ENCODE results near the gene CCDC179.
A peak's percentile ranks its signal among the peaks of the same experiment; 100 is the strongest.

Gene CCDC179

DNA sequence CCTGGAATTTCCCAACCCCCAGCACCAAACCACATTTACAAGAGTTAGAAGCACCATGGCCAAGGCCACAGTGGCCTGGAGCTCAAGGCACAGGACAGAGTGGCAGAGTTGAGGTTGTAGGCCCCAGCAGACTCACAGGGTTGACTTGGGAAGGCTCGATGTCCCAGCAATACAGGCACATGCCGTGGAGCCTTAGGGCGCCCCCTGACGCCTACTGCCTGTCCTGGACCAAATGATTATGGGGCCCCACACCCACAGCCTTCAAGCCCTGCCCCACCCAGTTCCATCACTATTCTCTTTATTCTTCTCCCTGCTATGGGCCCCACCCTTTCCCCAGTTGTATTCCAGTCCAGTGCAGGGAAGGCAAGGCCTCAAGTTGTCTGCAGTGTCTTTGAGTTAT lies at the start of gene CCDC179:
CCDC179 (minus strand) TSS at position 234 of the 400 bp plus-strand sequence; CDS start at position 181, 53 bp downstream.
- no peak for DNase-seq

DNA sequence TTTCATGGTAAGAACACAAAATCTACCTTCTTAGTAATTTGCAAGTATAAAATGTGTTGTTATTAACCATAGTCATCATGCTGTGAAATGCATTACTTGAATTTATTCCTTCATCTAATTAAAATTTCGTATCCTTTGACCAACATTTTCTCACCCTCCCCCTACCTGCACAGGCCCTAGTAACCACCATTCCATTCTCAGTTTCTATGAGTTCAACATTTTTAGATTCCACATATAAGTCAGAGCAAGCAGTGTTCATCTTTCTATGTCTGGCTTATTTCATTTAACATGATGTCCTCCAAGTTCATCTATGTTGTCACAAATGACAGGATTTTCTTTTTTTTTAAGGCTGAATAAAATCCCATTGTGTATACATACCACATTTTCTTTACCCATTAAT lies 43.5 kb upstream of the CCDC179 start:
- no peak for DNase-seq

GRCh38 chr11:22901603-22902002 lies 41.3 kb upstream of the CCDC179 start:
- DNase-seq: no peak

GRCh38 chr11:22900764-22901486 lies 40.7 kb upstream of the CCDC179 start:
- DNase-seq: no peak

GRCh38 chr11:22898036-22898435 lies 37.8 kb upstream of the CCDC179 start:
- DNase-seq: no peak

- no peak for DNase-seq
Observed at GRCh38 chr11:22890227-22890626, 30.0 kb upstream of the CCDC179 start.

DNA sequence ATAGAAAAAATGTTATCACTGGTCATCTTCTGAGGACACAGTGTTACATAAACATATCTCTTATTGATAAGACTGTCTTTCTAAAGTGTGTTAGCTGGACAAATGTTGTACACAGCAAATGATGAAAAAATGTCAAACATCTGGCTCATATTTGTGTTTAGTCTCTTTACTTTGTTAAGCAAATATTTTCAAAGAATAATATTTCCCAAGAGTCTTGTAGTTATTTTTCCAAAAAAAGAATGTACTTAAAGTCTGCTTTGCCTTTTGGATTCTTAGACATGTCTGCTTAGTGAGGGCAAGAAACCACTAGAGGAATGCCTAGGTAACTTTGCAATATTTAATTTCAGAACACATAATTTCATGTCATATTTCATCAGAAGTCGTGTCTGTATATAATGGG lies 23.9 kb upstream of the CCDC179 start:
- DNase-seq: no peak

DNA sequence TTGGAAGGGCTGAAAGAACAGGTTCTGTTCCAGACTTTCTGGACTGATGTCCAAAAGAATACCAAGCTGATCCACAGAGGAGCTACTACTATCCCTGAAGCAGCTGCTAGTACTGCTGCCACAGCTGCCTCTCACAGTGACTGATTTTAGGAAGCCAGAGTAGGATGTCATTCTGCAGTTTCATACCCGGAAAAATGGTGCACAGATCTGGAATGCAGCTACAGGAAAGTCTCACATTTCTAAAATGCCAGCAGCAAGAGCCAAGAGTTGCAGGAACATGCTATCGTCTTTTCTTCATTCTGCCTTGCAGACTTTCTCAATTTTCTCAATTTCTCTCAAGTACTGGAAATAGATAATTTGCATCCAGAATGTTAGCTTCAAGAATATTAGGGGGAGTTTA lies 19.4 kb upstream of the CCDC179 start:
- DNase-seq: no peak

- DNase-seq: no peak
Observed at GRCh38 chr11:22878604-22879003, 18.3 kb upstream of the CCDC179 start.

GRCh38 chr11:22878039-22878438 lies 17.8 kb upstream of the CCDC179 start:
- no peak for DNase-seq

- peak; percentile 86 for DNase-seq
Observed at GRCh38 chr11:22875869-22876473, 15.7 kb upstream of the CCDC179 start.

- no peak for DNase-seq
Observed at GRCh38 chr11:22869325-22869724, 9.1 kb upstream of the CCDC179 start.

DNA sequence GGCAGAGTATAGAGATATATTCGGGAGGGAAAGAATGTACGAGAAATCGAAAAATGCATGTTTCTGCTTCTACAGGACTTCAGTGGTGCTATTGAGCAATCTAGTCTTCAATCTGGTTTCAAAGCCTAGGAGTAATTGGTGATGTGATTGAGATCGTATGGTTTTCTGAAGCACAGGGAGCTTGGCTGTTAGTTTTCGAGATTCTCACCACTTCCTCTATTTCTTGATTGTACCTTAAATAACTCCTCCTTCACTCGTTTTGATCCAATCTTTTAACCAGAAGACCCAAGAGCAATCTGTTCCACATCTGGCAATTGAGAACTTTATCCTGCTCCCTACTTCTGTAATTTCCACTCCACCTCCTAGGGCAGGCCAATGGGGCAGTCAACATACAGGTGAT lies 518 bp downstream of the CCDC179 start:
- no peak for DNase-seq

DNA sequence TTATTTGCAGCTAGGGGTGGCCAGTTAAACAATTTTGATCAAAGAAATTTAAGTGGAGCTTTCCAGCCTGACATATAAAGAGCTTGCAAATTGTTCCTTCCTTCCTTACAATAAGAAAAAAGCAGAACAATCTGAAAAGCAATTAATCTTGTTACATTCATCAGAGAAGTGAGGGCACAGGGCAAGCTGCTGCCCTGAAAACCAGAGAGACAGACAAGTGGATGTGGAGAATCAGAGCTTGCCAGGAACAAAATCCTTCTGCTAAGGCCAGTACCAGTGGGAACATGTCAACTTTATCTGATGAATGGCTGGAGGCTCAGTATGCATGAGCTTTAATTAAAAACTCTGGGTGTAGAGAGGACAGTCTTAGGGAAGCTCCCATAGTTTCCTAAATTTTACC lies 8.8 kb downstream of the CCDC179 start:
- no peak for DNase-seq

- no peak for DNase-seq
Observed at GRCh38 chr11:22846726-22847125, 13.5 kb downstream of the CCDC179 start.

DNA sequence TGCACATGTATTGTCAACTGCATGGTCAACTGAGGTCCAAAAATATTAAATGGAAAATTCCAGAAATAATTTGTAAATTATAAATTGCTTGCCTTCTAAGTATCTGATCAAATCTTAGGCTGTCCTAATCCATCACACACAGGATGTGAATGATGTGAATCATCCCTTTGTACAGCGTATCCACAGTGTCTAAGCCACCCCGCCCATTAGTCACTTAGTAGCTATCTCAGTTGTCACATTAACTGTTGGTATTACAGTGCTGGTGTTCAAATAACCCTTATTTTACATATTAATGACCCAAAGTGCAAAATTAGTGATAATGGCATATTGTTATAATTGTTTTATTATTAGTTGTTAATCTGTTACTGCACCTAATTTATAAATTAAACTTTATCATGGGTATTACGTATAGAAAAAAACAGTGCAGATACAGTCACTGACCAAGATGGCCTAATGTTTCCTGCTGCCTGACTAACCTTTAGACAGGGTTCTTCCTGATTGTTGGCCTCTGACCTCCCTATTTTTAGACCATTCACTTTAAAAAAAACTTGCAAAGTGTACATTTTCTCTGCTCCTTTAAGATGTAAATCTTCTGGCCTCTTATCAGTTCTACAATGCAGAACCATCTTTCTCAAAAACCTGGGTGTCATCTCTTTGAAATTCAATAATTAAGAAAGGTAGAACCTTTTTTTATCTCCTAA lies 27.8 kb downstream of the CCDC179 start:
- peak; percentile 4 for DNase-seq

DNA sequence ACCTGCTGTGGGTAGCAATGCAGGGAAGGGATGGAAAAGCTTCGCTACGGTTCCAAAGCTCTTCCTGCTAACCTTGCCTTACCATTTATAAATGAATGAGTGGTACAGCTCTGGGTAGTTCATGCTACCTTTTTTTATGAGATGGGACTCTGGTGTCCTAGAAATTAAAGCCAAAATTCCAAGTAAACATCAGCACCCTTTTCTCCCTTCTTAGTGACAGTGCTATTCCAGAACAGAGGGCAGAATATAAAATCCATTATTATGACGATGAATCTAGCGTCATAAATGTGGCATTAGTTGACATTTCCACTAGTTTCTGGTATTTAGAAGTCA lies 30.2 kb downstream of the CCDC179 start:
- DNase-seq: no peak

- DNase-seq: peak; percentile 94
Observed at GRCh38 chr11:22829231-22830081, 30.8 kb downstream of the CCDC179 start, which contains the start of gene SVIP. Gene SVIP, minus strand, starts transcription at chr11:22829801. Its CDS starts 53 bp downstream, at chr11:22829748.

DNA sequence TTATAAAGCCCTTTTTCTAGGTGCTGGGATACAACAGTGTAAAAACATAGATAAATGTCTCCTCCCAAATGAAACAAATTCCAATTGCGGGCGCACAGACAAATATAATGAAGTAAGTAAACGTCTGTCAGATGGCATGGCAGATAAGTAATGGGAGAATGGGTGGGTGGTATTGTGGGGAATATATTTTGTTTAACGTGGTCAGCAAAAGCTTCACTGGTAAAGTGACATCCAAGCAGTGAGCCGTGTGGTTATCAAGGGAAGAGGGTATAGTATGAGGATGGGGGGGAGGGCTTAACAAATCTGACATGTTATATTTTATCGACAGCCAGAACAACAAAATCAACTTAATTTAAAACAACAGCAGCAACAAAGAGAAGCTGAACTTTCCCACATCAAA lies 31.9 kb downstream of the CCDC179 start:
- DNase-seq: no peak

GRCh38 chr11:22822203-22822602 lies 38.1 kb downstream of the CCDC179 start:
- no peak for DNase-seq

DNA sequence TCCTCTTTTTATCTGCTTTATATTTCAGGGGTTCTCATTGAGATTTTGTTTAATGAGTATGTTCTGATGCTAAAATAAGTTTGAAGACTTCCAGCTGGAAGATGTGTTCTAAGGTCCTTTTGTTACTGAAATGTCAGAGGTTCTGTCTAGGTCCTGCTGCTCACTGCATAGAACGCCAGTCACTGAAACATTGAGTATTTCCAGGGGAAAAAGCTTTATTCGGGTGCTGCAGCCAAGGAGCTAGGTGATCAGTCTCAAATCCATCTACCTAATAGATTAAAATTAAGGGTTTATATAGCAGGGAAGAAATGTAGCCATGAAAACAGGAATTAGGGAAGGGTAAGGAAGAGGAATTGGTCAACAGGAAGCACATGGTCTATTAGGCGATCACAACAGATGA lies 50.4 kb downstream of the CCDC179 start:
- DNase-seq: no peak

DNA sequence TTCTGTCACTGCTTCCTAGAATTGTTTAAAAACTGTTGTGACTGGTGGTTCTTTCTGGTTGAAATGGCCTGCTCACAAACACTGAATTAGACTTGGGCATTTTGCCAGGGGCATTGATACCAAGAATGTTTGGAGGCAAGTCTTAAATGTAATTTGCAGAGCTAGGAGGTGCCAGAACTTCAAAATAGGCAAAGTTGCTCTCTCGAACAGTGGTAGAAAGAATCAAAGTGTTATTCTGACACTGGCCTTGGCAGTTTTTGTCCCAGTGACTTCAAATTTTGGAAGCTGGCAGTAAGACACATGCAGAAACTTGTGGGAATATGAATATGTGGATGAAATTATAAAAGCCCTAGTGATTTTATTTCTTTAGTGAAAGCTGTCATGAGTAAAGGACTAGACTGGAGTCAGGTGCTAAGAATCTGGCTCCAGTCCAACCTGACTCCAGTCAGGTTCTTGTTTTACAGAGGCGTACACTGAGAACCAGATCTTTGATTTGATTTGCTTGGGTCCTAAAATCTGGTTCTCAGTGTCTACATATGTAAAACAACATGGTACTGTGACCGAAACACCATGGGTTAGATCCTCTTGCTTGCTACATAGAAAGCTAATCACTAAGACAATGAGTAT lies 51.6 kb downstream of the CCDC179 start:
- DNase-seq: no peak
